Endothelial cell of umbilical vein (primary cell): ENCODE data around the gene DIAPH1. TPM values are rescaled to one million over a fixed set of nuclear protein-coding genes. Genes with fewer than 3 reads are reported as not detected.
A peak's percentile ranks its signal among the peaks of the same experiment; 100 is the strongest.

Source experiments
- BruUV-seq: library from RNA; stranded (reverse); fragments of 400-500 nt; replicated peaks from 2 replicates; lab custom pipeline; 2021; lab: Mats Ljungman, UMichigan
- CTCF ChIA-PET: fragments of 300-600, 350-600 bp; sonication (Branson Sonifier 250); formaldehyde crosslinking; loops from one replicate; lab custom pipeline; 2021; ENCODE audit warnings: antibody characterized with exemption, inconsistent platforms; lab: Charles Lee
- POLR2A ChIA-PET: fragments of 300-600, 350-600 bp; sonication (Branson Sonifier 250); formaldehyde crosslinking; loops from one replicate; lab custom pipeline; 2021; ENCODE audit warnings: antibody characterized with exemption, inconsistent platforms; lab: Charles Lee
- DNase-seq: peaks from one replicate; pipeline ENCODE4 v3.0.0-alpha.2; 2011; ENCODE audit warnings: low read depth, low spot score
- FAIRE-seq: peaks from 2 replicates; lab custom pipeline; 2011; peaks lifted over from hg19 to GRCh38; lab: Jason Lieb, UNC
- H2AFZ ChIP-seq: 2 replicates; pipeline ENCODE4 v1.6.0; 2012; ENCODE audit warnings: low read depth, low read length, control low read depth, inconsistent platforms
- H3K27ac ChIP-seq: 2 replicates; pipeline ENCODE4 v1.5.1; 2011; ENCODE audit warnings: low read depth, mild to moderate bottlenecking, control low read depth, low read length, moderate library complexity; ENCODE audit not compliant: insufficient read depth
- H3K27me3 ChIP-seq, 2 experiments: 2 replicates each; pipeline versions ENCODE4 v1.6.0 to v1.6.1; 2011; ENCODE audit warnings: low read length in 2 of 2, mixed read lengths in 1 of 2; ENCODE audit not compliant: control insufficient read depth in 2 of 2, insufficient read depth in 2 of 2
- H3K36me3 ChIP-seq, 2 experiments: 2 replicates in 1 of 2; 3 replicates in 1 of 2; pipeline ENCODE4 v1.5.1; 2011; ENCODE audit warnings: low read length in 2 of 2, mild to moderate bottlenecking in 1 of 2, moderate library complexity in 1 of 2; ENCODE audit not compliant: control insufficient read depth in 2 of 2, insufficient read depth in 2 of 2; ENCODE audit errors: extremely low read depth in 1 of 2
- H3K4me1 ChIP-seq: 3 replicates; pipeline ENCODE4 v1.5.1; 2011; ENCODE audit warnings: mild to moderate bottlenecking, low read length; ENCODE audit not compliant: control insufficient read depth, insufficient read depth; ENCODE audit errors: extremely low read depth
- H3K4me2 ChIP-seq: 2 replicates; pipeline ENCODE4 v1.6.1; 2011; ENCODE audit warnings: low read length, control low read depth, mixed read lengths; ENCODE audit not compliant: insufficient read depth
- H3K4me3 ChIP-seq, 3 experiments: fragments of 200-600 bp in 1 of 3; sonication (generic), shearing (Covaris generic) in 1 of 3; replicated peaks in 1 of 3; 2 replicates each; pipeline ENCODE4 v1.5.1; 2011 to 2016; ENCODE audit warnings: control low read depth in 3 of 3, low read length in 3 of 3, mild to moderate bottlenecking in 2 of 3, inconsistent platforms in 1 of 3, low read depth in 1 of 3, moderate library complexity in 1 of 3; ENCODE audit not compliant: insufficient read depth in 1 of 3
- H3K79me2 ChIP-seq: 2 replicates; pipeline ENCODE4 v1.6.0; 2012; ENCODE audit warnings: low read length, inconsistent platforms; ENCODE audit not compliant: control insufficient read depth, insufficient read depth
- H3K9ac ChIP-seq: replicated peaks from 2 replicates; pipeline ENCODE3; 2011; ENCODE audit warnings: low read length, control low read depth; ENCODE audit not compliant: insufficient read depth; ENCODE audit errors: extremely low read depth
- H3K9me1 ChIP-seq: replicated peaks from 3 replicates; pipeline ENCODE4 v1.6.0; 2011; ENCODE audit warnings: mild to moderate bottlenecking, low read length; ENCODE audit not compliant: control insufficient read depth, insufficient read depth; ENCODE audit errors: extremely low read depth
- H3K9me3 ChIP-seq: replicated peaks from 2 replicates; pipeline ENCODE4 v1.5.1; 2012; ENCODE audit warnings: low read length, inconsistent platforms; ENCODE audit not compliant: control insufficient read depth, insufficient read depth
- H4K20me1 ChIP-seq: replicated peaks from 2 replicates; pipeline ENCODE3; 2011; ENCODE audit warnings: mild to moderate bottlenecking, low read length; ENCODE audit not compliant: control insufficient read depth, insufficient read depth; ENCODE audit errors: extremely low read depth
- EZH2 ChIP-seq: IDR thresholded peaks from 2 replicates; pipeline ENCODE4 v1.6.1; 2012; ENCODE audit warnings: borderline replicate concordance, low read depth, mild to moderate bottlenecking, moderate library complexity, low read length, inconsistent platforms; ENCODE audit not compliant: severe bottlenecking
- FOS ChIP-seq: IDR thresholded peaks from 2 replicates; pipeline ENCODE4 v1.6.1; 2011; ENCODE audit warnings: mild to moderate bottlenecking, low read length, moderate library complexity, borderline replicate concordance; ENCODE audit not compliant: insufficient read depth
- GATA2 ChIP-seq: IDR thresholded peaks from 2 replicates; pipeline ENCODE4 v1.7.0; 2011; ENCODE audit warnings: low read depth, mild to moderate bottlenecking, moderate library complexity, mixed read lengths, low read length; ENCODE audit not compliant: insufficient read length, insufficient read depth
- JUN ChIP-seq: IDR thresholded peaks from 2 replicates; pipeline ENCODE4 v1.6.1; 2011; ENCODE audit warnings: borderline replicate concordance, low read depth; ENCODE audit not compliant: insufficient read length, insufficient read depth
- POLR2A ChIP-seq: IDR thresholded peaks from 2 replicates; pipeline ENCODE4 v1.6.1; 2012; ENCODE audit warnings: low read depth, mild to moderate bottlenecking, control low read depth, low read length
- POLR2AphosphoS5 ChIP-seq: IDR thresholded peaks from 2 replicates; pipeline ENCODE4 v1.6.1; 2012; ENCODE audit warnings: low read depth, mild to moderate bottlenecking, control low read depth, low read length, moderate library complexity; ENCODE audit not compliant: insufficient read depth
- dilution Hi-C: fragments of 300-500 bp; cut with MboI; formaldehyde crosslinking; loops from one replicate; pipeline ENCODE4 v1.15.0; 2019; ENCODE audit warnings: low sequenced_read_pairs; ENCODE audit not compliant: extremely low pct_ligation_motif_present
- intact Hi-C: fragments of 100-400 bp; cut with micrococcal nuclease; formaldehyde crosslinking; loops from one replicate; pipeline ENCODE4 v1.10.0; 2022
- polyA plus RNA-seq, 4 experiments: library from polyadenylated mRNA; depleted of rRNA in 3 of 4; stranded (reverse) in 3 of 4; unstranded in 1 of 4; fragments of >200 nt; gene quantifications; 2 replicates each; pipeline versions ENCODE4 v1.2.1 to v1.2.3, GENCODE V29; 2011 to 2012; ENCODE audit warnings: missing spikeins in 1 of 4
- total RNA-seq: library from RNA; stranded (reverse); gene quantifications from 2 replicates; pipeline ENCODE4 v1.2.3, GENCODE V29; 2021
- TF ChIP-seq, protein P1 (sequence below): IDR thresholded peaks from 2 replicates; pipeline ENCODE4 v1.6.1; 2011; ENCODE audit not compliant: insufficient read depth, insufficient read length
- TF ChIP-seq, protein P2 (sequence below), 2 donors: IDR thresholded peaks; 1 replicate in 1 of 2; 2 replicates in 1 of 2; pipeline ENCODE4 v1.5.1; 2011; ENCODE audit warnings: low read length in 2 of 2, mild to moderate bottlenecking in 2 of 2, moderate library complexity in 2 of 2, control low read depth in 1 of 2, inconsistent platforms in 1 of 2, low read depth in 1 of 2; ENCODE audit not compliant: insufficient read depth in 1 of 2; ENCODE audit errors: extremely low read depth in 1 of 2

DIAPH1 gene
- total and polyA plus RNA-seq, 2 donors (not counting 3 experiments of a cell fraction or from before 2014, with no cell fraction given): 68.6 to 105 TPM

DNA sequence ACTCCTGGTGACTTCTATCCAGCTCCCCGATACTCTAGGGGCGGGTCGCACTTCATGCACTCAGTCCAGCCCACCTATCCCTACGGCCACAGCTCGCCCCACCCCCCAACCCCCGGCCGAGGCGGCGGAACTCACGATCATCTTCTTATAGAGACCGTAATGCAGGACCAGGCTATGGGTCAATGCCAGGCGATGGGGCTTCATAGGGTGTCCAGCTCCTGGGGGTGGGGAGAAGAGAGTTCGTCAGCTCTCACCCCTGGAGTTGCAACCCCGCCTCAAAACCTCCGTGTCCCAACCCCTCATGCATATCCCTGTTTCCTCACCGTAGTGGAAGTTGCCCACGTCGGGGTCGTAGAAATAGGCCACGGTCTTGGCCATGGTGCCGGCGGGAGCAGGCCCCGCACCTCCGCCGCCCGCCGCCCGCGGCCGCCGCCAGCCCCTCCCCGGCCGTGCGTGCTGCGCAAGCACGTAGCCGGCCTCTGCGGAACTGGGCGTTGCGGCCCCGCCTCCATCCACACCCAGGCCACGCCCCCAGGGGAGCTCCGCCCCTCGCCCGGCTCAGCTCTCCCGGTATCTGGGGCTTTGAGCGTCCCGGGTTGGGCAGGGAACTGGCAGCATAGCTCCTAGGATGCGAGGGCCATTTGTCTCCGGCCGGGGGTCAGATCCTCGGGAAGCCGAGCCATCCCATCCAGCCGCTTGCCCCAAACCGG lies 17.8 kb upstream of the DIAPH1 start, which contains the start of the genes HDAC3 and RELL2:
HDAC3 (minus strand) TSS at position 437 of the 710 bp plus-strand sequence; CDS start at position 378, 59 bp downstream.
RELL2 (plus strand) TSS at position 585 of the 710 bp plus-strand sequence. CDS start 1,229 bp downstream, outside the sequence.
- BruUV-seq: no TSS peak
- ChIA-PET CTCF (interaction anchor here (0.6 to 14.7 kb wide), 13 partner anchors 10 to 1077 kb away, joined by 3 to 163 read pairs (median 4); partner anchors contain the start of genes DIAPH1 and FCHSD1), POLR2A (interaction anchor here (0.8 to 1.5 kb wide), 3 partner anchors 18 to 45 kb away, joined by 5 to 8 read pairs (median 6); partner anchors contain the start of gene DIAPH1)
- H3K27me3 ChIP-seq: no peaks in the 10 kb centered on the region
- H3K4me3 ChIP-seq: peak within 1 kb of the TSS; percentile 75 to 82 (median 77)
- H3K9me3 ChIP-seq: no peaks in the 10 kb centered on the region
- H3K9me1 ChIP-seq: no peaks in the 10 kb centered on the region
- no peaks in the 10 kb centered on the region for H3K36me3 ChIP-seq
- peaks cover 5% of the 10 kb centered on the region for H4K20me1 ChIP-seq
- peak within 1 kb of the TSS; percentile 85 for H3K4me2 ChIP-seq
- FAIRE-seq (peak; percentile 95), DNase-seq (peak; percentile 95)
- H3K9ac ChIP-seq: peak within 1 kb of the TSS; percentile 77
- H2AFZ ChIP-seq: peak within 1 kb of the TSS; percentile 93
- TF ChIP-seq JUN: no peak
- peak; percentile 88 for TF ChIP-seq POLR2A
- no peak for TF ChIP-seq EZH2
- TF ChIP-seq POLR2AphosphoS5: peak; percentile 92
- peak within 1 kb of the TSS; percentile 38 for H3K27ac ChIP-seq
- peaks cover 21% of the 10 kb centered on the region for H3K4me1 ChIP-seq
- intact Hi-C loops: loop anchor here (1.0 kb wide), 2 partner anchors 17 to 44 kb away; no protein-coding TSS in a partner anchor
- dilution Hi-C loops: no loop called here
- H3K79me2 ChIP-seq: peaks cover 28% of the 10 kb centered on the region

DNA sequence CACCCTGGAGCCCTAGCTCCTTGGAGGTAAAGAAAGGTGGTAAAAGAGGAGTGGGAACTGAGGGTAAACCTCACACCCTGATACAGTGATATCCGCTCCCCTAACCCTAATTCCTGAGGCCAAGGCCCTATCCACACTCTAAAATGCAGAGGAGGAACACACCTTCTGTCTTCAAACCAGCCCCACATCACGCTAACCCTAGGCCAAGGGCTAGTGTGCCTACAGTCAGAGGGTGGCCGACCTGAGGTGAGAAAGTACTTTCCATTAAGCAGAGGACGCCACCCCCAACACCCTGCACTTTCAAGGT lies 17.3 kb upstream of the DIAPH1 start:
- H3K9ac ChIP-seq: peak overlapping the region; percentile 77
- peaks cover 5% of the 10 kb centered on the region for H4K20me1 ChIP-seq
- intact Hi-C loops (loop anchor here (1.0 kb wide), 1 partner anchor 17 kb away; no protein-coding TSS in a partner anchor), dilution Hi-C loops (no loop called here)
- no TSS peak for BruUV-seq
- peaks cover 19% of the 10 kb centered on the region for H3K4me1 ChIP-seq
- POLR2A ChIA-PET: interaction anchor here (1.1 to 1.5 kb wide), 2 partner anchors 32 to 44 kb away, joined by 3 to 5 read pairs; no protein-coding TSS in a partner anchor
- no peak overlapping the region for H2AFZ ChIP-seq
- no peaks in the 10 kb centered on the region for H3K9me3 ChIP-seq
- H3K4me3 ChIP-seq: peak overlapping the region; percentile 75 to 82 (median 77)
- DNase-seq: no peak
- CTCF ChIA-PET: interaction anchor here (1.5 to 14.7 kb wide), 5 partner anchors 15 to 44 kb away, joined by 3 to 163 read pairs (median 7); partner anchors contain the start of genes DIAPH1 and FCHSD1
- H3K27me3 ChIP-seq: no peaks in the 10 kb centered on the region
- no peaks in the 10 kb centered on the region for H3K9me1 ChIP-seq
- TF ChIP-seq FOS (no peak), GATA2 (no peak), POLR2A (no peak), EZH2 (no peak), JUN (no peak)
- TF ChIP-seq, protein P1, sequence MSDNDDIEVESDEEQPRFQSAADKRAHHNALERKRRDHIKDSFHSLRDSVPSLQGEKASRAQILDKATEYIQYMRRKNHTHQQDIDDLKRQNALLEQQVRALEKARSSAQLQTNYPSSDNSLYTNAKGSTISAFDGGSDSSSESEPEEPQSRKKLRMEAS: no peak
- TF ChIP-seq, protein P2, sequence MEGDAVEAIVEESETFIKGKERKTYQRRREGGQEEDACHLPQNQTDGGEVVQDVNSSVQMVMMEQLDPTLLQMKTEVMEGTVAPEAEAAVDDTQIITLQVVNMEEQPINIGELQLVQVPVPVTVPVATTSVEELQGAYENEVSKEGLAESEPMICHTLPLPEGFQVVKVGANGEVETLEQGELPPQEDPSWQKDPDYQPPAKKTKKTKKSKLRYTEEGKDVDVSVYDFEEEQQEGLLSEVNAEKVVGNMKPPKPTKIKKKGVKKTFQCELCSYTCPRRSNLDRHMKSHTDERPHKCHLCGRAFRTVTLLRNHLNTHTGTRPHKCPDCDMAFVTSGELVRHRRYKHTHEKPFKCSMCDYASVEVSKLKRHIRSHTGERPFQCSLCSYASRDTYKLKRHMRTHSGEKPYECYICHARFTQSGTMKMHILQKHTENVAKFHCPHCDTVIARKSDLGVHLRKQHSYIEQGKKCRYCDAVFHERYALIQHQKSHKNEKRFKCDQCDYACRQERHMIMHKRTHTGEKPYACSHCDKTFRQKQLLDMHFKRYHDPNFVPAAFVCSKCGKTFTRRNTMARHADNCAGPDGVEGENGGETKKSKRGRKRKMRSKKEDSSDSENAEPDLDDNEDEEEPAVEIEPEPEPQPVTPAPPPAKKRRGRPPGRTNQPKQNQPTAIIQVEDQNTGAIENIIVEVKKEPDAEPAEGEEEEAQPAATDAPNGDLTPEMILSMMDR (IDR thresholded peaks at IDR 0.05; ENCODE audit: extremely low read depth in 1 of 2, insufficient read depth in 1 of 2, low read depth in 1 of 2, low read length in 2 of 2): no peak
- H3K79me2 ChIP-seq: peaks cover 28% of the 10 kb centered on the region
- peak overlapping the region; percentile 83 for H3K4me2 ChIP-seq
- no peak overlapping the region for H3K27ac ChIP-seq
- no peaks in the 10 kb centered on the region for H3K36me3 ChIP-seq
- no peak for FAIRE-seq
